ENCODE results near the gene ALX1. TPM values are rescaled to one million over a fixed set of nuclear protein-coding genes. Genes with fewer than 3 reads are reported as not detected.

The ALX1 gene
- total RNA-seq, 1 experiment from 2014 or later, result 2.1 TPM

GRCh38 chr12:85278598-85279448 is 1.2 kb upstream of the ALX1 start:
- Histone ChIP-seq H3K23ac (ENCODE audit: insufficient read length, low read depth, low read length) (no peak overlapping the region), H3K14ac (ENCODE audit: insufficient read depth, low read length) (no peak overlapping the region), H3K27ac (ENCODE audit: insufficient read length, low read depth, low read length) (no peak overlapping the region), H4K8ac (replicated peaks; ENCODE audit: insufficient read length, low read depth, low read length) (no peak overlapping the region), H3K4ac (ENCODE audit: low read depth, low read length) (no peak overlapping the region), H3K56ac (ENCODE audit: insufficient read length, low read depth, low read length) (no peak overlapping the region), H2BK120ac (ENCODE audit: low read depth, low read length, poor library complexity, severe bottlenecking) (no peak overlapping the region), H2BK12ac (ENCODE audit: insufficient read length, low read depth, low read length) (no peak overlapping the region), H4K91ac (ENCODE audit: insufficient read length, low read depth, low read length) (no peak overlapping the region), H3K27me3 (ENCODE audit: insufficient read depth, low read length) (peaks cover 47% of the 10 kb centered on the region), H4K20me1 (ENCODE audit: control insufficient read depth, insufficient read depth, insufficient read length) (no peaks in the 10 kb centered on the region), H3K9me3 (ENCODE audit: control insufficient read depth, low read depth, low read length) (no peaks in the 10 kb centered on the region), H2BK20ac (ENCODE audit: low read depth, low read length, poor library complexity, severe bottlenecking) (no peak overlapping the region), H2AFZ (ENCODE audit: low read length) (no peak overlapping the region), H3K4me2 (ENCODE audit: insufficient read depth, insufficient read length, low read length) (peak overlapping the region; percentile 87), H3T11ph (ENCODE audit: low read length) (no peak overlapping the region), H2AK5ac (ENCODE audit: insufficient read length, low read length) (no peak overlapping the region), H2BK5ac (ENCODE audit: insufficient read length, low read length) (no peak overlapping the region), H3K79me2 (ENCODE audit: insufficient read depth, low read length) (no peaks in the 10 kb centered on the region), H2BK15ac (ENCODE audit: low read depth, low read length) (no peak overlapping the region), H3K23me2 (ENCODE audit: insufficient read length, low read depth, low read length, poor library complexity, severe bottlenecking) (peaks cover 21% of the 10 kb centered on the region), H3K18ac (ENCODE audit: insufficient read length, low read depth, low read length) (no peak overlapping the region), H3K9ac (ENCODE audit: extremely low read depth, insufficient read length, low read length) (no peak overlapping the region), H4K5ac (ENCODE audit: insufficient read length, low read depth, low read length) (no peak overlapping the region), H3K79me1 (ENCODE audit: insufficient read depth, low read depth, low read length, poor library complexity, severe bottlenecking) (no peaks in the 10 kb centered on the region), H3K4me1 (ENCODE audit: insufficient read depth, low read length) (no peaks in the 10 kb centered on the region)
- Mint-ChIP-seq H3K4me1 (peaks cover 19 to 42% of the 10 kb centered on the region in 2 experiments), H3K36me3 (ENCODE audit: insufficient read depth in 1 of 3, low read depth in 3 of 3) (no peaks in the 10 kb centered on the region; a peak in 1 of 7 replicates), H3K27ac (no peak overlapping the region), H3K27me3 (ENCODE audit: low read depth) (peaks cover 70% of the 10 kb centered on the region), H3K9me3 (peaks cover 0 to 3% of the 10 kb centered on the region in 2 experiments; a peak in 1 of 5 replicates), H3K4me3 (peak overlapping the region; percentile 87 to 99)
- DNase-seq, result peak; percentile 42
- WGBS (ENCODE audit: extremely low coverage, insufficient read length, low lambda C conversion rate), result no CpG with 5 or more reads among the region's 37 CpGs
- TF ChIP-seq, protein P1, sequence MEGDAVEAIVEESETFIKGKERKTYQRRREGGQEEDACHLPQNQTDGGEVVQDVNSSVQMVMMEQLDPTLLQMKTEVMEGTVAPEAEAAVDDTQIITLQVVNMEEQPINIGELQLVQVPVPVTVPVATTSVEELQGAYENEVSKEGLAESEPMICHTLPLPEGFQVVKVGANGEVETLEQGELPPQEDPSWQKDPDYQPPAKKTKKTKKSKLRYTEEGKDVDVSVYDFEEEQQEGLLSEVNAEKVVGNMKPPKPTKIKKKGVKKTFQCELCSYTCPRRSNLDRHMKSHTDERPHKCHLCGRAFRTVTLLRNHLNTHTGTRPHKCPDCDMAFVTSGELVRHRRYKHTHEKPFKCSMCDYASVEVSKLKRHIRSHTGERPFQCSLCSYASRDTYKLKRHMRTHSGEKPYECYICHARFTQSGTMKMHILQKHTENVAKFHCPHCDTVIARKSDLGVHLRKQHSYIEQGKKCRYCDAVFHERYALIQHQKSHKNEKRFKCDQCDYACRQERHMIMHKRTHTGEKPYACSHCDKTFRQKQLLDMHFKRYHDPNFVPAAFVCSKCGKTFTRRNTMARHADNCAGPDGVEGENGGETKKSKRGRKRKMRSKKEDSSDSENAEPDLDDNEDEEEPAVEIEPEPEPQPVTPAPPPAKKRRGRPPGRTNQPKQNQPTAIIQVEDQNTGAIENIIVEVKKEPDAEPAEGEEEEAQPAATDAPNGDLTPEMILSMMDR (conservative IDR thresholded peaks at IDR 0.05), result no peak

Data from H9 (cell line).